Activated CD8-positive, alpha-beta memory T cell treated with anti-CD3 and anti-CD28 coated beads for 4 hours (primary cell): ENCODE results near the gene NACAD.
A peak's percentile ranks its signal among the peaks of the same experiment; 100 is the strongest.

Source experiments
- DNase-seq, 2 donors: peaks; one replicate each; pipeline ENCODE4 v3.0.0-alpha.2; 2020; ENCODE audit warnings: low read depth in 2 of 2

NACAD gene

GRCh38 chr7:45092100-45092930, 3.5 kb upstream of the NACAD start:
- DNase-seq = no peak

- peak in 1 of 2 donors; percentile 42 for DNase-seq
Measured at GRCh38 chr7:45089341-45089891, 647 bp upstream of the NACAD start.

GRCh38 chr7:45088146-45088701, 545 bp downstream of the NACAD start:
- DNase-seq = no peak

- no peak for DNase-seq
Measured at GRCh38 chr7:45087301-45088145, 1.2 kb downstream of the NACAD start.

GRCh38 chr7:45086331-45087065, 2.3 kb downstream of the NACAD start:
- DNase-seq = no peak

GRCh38 chr7:45085619-45086200, 3.1 kb downstream of the NACAD start:
- DNase-seq = no peak

GRCh38 chr7:45084901-45085618, 3.7 kb downstream of the NACAD start:
- DNase-seq = no peak

- DNase-seq = no peak
Measured at GRCh38 chr7:45084336-45084735, 4.4 kb downstream of the NACAD start.

- no peak for DNase-seq
Measured at GRCh38 chr7:45082831-45083331, 5.9 kb downstream of the NACAD start.

GRCh38 chr7:45082031-45082830, 6.5 kb downstream of the NACAD start:
- no peak for DNase-seq

- DNase-seq = no peak
Measured at GRCh38 chr7:45081670-45081974, 7.1 kb downstream of the NACAD start.

GRCh38 chr7:45080958-45081669, 7.7 kb downstream of the NACAD start:
- no peak for DNase-seq

GRCh38 chr7:45080265-45080957, 8.4 kb downstream of the NACAD start:
- DNase-seq = no peak

- DNase-seq = no peak
Measured at GRCh38 chr7:45078125-45078681, 10.6 kb downstream of the NACAD start.

- DNase-seq = no peak
Measured at GRCh38 chr7:45077579-45077978, 11.2 kb downstream of the NACAD start.

GRCh38 chr7:45076946-45077345, 11.8 kb downstream of the NACAD start:
- DNase-seq = no peak

GRCh38 chr7:45075871-45076796, 12.6 kb downstream of the NACAD start:
- DNase-seq = no peak
